ENCODE data around the gene ULK4. TPM values are rescaled to one million over a fixed set of nuclear protein-coding genes. Genes with fewer than 3 reads are reported as not detected.

Gene ULK4
- total RNA-seq, 2 experiments from 2014 or later, result 6.8 to 6.9 TPM

DNA sequence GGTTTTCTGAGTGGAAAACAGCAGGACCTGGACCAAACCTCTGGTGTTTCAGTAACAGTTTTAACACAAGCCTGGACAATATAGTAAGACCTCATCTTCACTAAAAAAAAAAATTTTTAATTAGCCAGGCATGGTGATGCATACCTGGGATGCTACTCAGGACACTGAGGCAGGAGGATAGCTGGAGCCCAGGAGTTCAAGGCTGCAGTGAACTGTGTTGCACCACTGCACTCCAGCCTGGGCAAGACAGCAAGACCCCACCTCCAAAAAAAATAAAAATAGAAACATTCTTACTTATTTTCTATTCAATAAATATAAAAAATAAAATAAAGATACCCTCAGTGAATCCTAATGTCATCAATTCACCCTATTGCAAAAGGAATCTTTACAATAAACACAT lies 21.5 kb downstream of the ULK4 start:
- intact Hi-C loops (cut with micrococcal nuclease), result no loop called here
- ChIA-PET POLR2A (no interaction called here), CTCF (no interaction called here)
- TF ChIP-seq, protein P1, sequence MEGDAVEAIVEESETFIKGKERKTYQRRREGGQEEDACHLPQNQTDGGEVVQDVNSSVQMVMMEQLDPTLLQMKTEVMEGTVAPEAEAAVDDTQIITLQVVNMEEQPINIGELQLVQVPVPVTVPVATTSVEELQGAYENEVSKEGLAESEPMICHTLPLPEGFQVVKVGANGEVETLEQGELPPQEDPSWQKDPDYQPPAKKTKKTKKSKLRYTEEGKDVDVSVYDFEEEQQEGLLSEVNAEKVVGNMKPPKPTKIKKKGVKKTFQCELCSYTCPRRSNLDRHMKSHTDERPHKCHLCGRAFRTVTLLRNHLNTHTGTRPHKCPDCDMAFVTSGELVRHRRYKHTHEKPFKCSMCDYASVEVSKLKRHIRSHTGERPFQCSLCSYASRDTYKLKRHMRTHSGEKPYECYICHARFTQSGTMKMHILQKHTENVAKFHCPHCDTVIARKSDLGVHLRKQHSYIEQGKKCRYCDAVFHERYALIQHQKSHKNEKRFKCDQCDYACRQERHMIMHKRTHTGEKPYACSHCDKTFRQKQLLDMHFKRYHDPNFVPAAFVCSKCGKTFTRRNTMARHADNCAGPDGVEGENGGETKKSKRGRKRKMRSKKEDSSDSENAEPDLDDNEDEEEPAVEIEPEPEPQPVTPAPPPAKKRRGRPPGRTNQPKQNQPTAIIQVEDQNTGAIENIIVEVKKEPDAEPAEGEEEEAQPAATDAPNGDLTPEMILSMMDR (IDR thresholded peaks at IDR 0.05), result no peak
- H3K9me3 Mint-ChIP-seq, result peaks cover 4% of the 10 kb centered on the region
- no peak for ATAC-seq
- H3K27me3 Mint-ChIP-seq, result no peaks in the 10 kb centered on the region
- no peak overlapping the region for H3K4me3 Mint-ChIP-seq
- peaks cover 12% of the 10 kb centered on the region for H3K36me3 Mint-ChIP-seq (ENCODE audit: low read depth)
- no peak overlapping the region for H3K27ac Mint-ChIP-seq
- no peaks in the 10 kb centered on the region for H3K4me1 Mint-ChIP-seq (ENCODE audit: low read depth)
- no peak for DNase-seq

DNA sequence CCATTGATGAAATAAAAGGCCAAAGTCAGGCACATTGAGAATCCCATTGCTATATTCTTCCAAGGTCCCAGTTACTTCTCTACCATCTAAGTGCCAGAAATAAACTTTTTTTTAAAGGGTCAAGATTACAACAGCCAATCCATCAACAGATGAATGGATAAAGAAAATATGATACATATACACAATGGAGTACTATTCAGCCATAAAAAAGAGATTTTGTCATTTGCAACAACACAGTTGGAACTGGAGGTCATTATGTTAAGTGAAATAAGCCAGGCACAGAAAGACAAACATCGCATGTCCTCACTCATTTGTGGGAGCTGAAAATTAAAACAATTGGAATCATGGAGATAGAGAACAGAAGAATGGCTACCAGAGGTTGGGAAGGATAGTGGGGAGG lies 25.5 kb downstream of the ULK4 start:
- ChIA-PET POLR2A (no interaction called here), CTCF (interaction anchor here (1.7 kb wide), 1 partner anchor 163 kb away, joined by 4 read pairs; no protein-coding TSS in a partner anchor)
- peaks cover 4% of the 10 kb centered on the region for H3K9me3 Mint-ChIP-seq
- H3K36me3 Mint-ChIP-seq (ENCODE audit: low read depth), result peaks cover 16% of the 10 kb centered on the region
- no peaks in the 10 kb centered on the region for H3K4me1 Mint-ChIP-seq (ENCODE audit: low read depth)
- H3K27ac Mint-ChIP-seq, result no peak overlapping the region
- intact Hi-C loops (cut with micrococcal nuclease), result no loop called here
- ATAC-seq (no peak), DNase-seq (no peak)
- H3K4me3 Mint-ChIP-seq, result no peak overlapping the region
- H3K27me3 Mint-ChIP-seq, result no peaks in the 10 kb centered on the region
- TF ChIP-seq, protein P1 (IDR thresholded peaks at IDR 0.05), result no peak

DNA sequence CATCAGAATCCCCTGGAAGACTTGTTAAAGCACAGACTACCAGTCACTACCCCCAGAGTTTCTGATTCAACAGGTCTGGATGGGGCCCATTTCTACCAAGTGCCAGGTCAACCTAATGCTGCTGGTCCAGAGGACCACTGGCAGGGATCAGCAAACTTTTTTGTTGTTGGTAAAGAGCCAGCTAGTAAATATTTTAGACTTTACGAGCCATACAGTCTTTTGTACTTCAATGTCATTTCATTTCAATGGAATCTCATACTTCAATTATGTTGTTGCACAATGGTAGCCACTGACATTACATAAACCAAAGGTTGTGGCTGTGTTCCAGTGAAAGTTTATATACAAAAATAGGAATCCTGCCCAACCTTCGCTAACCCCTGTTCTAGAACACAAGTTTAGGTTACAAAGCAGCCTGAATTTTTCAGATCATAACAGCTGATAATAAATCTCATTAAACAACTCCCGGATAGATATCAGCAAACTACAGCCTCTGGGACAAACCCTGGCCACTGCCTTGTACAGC lies 28.7 kb downstream of the ULK4 start:
- H3K9me3 Mint-ChIP-seq, result peaks cover 4% of the 10 kb centered on the region
- H3K4me1 Mint-ChIP-seq (ENCODE audit: low read depth), result no peaks in the 10 kb centered on the region
- POLR2A ChIA-PET, result interaction anchor here (0.7 kb wide), 1 partner anchor 285 kb away, joined by 3 read pairs; no protein-coding TSS in a partner anchor
- TF ChIP-seq, protein P1 (IDR thresholded peaks at IDR 0.05), result no peak
- intact Hi-C loops (cut with micrococcal nuclease), result no loop called here
- no peak overlapping the region for H3K27ac Mint-ChIP-seq
- ATAC-seq, result no peak
- CTCF ChIA-PET, result interaction anchor here (1.0 kb wide), 1 partner anchor 258 kb away, joined by 3 read pairs; no protein-coding TSS in a partner anchor
- H3K4me3 Mint-ChIP-seq, result no peak overlapping the region
- no peak for DNase-seq
- H3K36me3 Mint-ChIP-seq (ENCODE audit: low read depth), result peaks cover 33% of the 10 kb centered on the region
- H3K27me3 Mint-ChIP-seq, result no peaks in the 10 kb centered on the region

- no peak for ATAC-seq
- ChIA-PET POLR2A (interaction anchor here (1.0 kb wide), 1 partner anchor 197 kb away, joined by 3 read pairs; no protein-coding TSS in a partner anchor), CTCF (interaction anchor here (1.1 kb wide), 1 partner anchor 259 kb away, joined by 4 read pairs; no protein-coding TSS in a partner anchor)
- TF ChIP-seq, protein P1 (IDR thresholded peaks at IDR 0.05), result no peak
- H3K4me3 Mint-ChIP-seq, result no peak overlapping the region
- DNase-seq, result no peak
- peaks cover 33% of the 10 kb centered on the region for H3K36me3 Mint-ChIP-seq (ENCODE audit: low read depth)
- H3K4me1 Mint-ChIP-seq (ENCODE audit: low read depth), result no peaks in the 10 kb centered on the region
- H3K27ac Mint-ChIP-seq, result no peak overlapping the region
- H3K9me3 Mint-ChIP-seq, result peaks cover 4% of the 10 kb centered on the region
- intact Hi-C loops (cut with micrococcal nuclease), result no loop called here
- H3K27me3 Mint-ChIP-seq, result no peaks in the 10 kb centered on the region
Measured at GRCh38 chr3:41932464-41932863, 29.4 kb downstream of the ULK4 start.

- ATAC-seq, result no peak
- ChIA-PET CTCF (no interaction called here), POLR2A (no interaction called here)
Measured at GRCh38 chr3:41920406-41920965, 41.4 kb downstream of the ULK4 start.

More at GRCh38 chr3:41920406-41920965, 41.4 kb downstream of the ULK4 start:
- H3K4me1 Mint-ChIP-seq (ENCODE audit: low read depth), result no peaks in the 10 kb centered on the region
- DNase-seq, result no peak
- intact Hi-C loops (cut with micrococcal nuclease), result no loop called here
- H3K27ac Mint-ChIP-seq, result no peak overlapping the region
- H3K36me3 Mint-ChIP-seq (ENCODE audit: low read depth), result no peaks in the 10 kb centered on the region
- TF ChIP-seq, protein P1 (IDR thresholded peaks at IDR 0.05), result no peak
- H3K9me3 Mint-ChIP-seq, result no peaks in the 10 kb centered on the region
- H3K4me3 Mint-ChIP-seq, result no peak overlapping the region
- no peaks in the 10 kb centered on the region for H3K27me3 Mint-ChIP-seq

All from activated CD8-positive, alpha-beta T cell treated with anti-CD3 and anti-CD28 coated beads for 36 hours (primary cell).